Breast epithelium (tissue), 4 donors: ENCODE data around the gene DLK1. TPM values are rescaled to one million over a fixed set of nuclear protein-coding genes. Genes with fewer than 3 reads are reported as not detected.

Source experiments
- DNase-seq, 2 donors: peaks; one replicate each; pipeline ENCODE4 v3.0.0-alpha.2; 2019; ENCODE audit warnings: low spot score in 2 of 2
- H3K27ac ChIP-seq, 2 donors: fragments of 200-600 bp; sonication (generic) in 1 of 2; one replicate each; pipeline ENCODE4 v1.5.1; 2016 to 2019; ENCODE audit warnings: mild to moderate bottlenecking in 1 of 2
- H3K27me3 ChIP-seq, 2 donors: fragments of 200-600 bp; sonication (generic) in 1 of 2; one replicate each; pipeline versions ENCODE4 v1.5.1 to v1.6.0; 2017 to 2019; ENCODE audit warnings: control low read depth in 1 of 2, mild to moderate bottlenecking in 1 of 2
- H3K36me3 ChIP-seq: fragments of 200-600 bp; one replicate; pipeline ENCODE4 v1.5.1; 2019
- H3K4me1 ChIP-seq, 2 donors: fragments of 200-600 bp; sonication (generic); one replicate each; pipeline ENCODE4 v1.5.1; 2016 to 2019; ENCODE audit warnings: control low read depth in 1 of 2
- H3K4me3 ChIP-seq, 3 donors: fragments of 200-600 bp; sonication (generic); 1 replicate in 2 of 3; 2 replicates in 1 of 3; pipeline ENCODE4 v1.5.1; 2016 to 2019; ENCODE audit warnings: mild to moderate bottlenecking in 3 of 3, moderate library complexity in 2 of 3
- H3K9me3 ChIP-seq, 2 donors: fragments of 200-600 bp; sonication (generic) in 1 of 2; one replicate each; pipeline ENCODE4 v1.5.1; 2016 to 2019; ENCODE audit warnings: control low read depth in 1 of 2
- CTCF ChIP-seq, 3 donors: fragments of 450-650 bp; IDR thresholded peaks; one replicate each; pipeline ENCODE4 v1.5.1; 2016 to 2017; ENCODE audit warnings: antibody characterized with exemption in 3 of 3, mild to moderate bottlenecking in 3 of 3, moderate library complexity in 3 of 3
- POLR2A ChIP-seq: fragments of 450-650 bp; IDR thresholded peaks from one replicate; pipeline ENCODE4 v1.6.1; 2016; ENCODE audit warnings: antibody characterized with exemption, mild to moderate bottlenecking, moderate library complexity
- POLR2AphosphoS5 ChIP-seq, 3 donors: sonication (generic); formaldehyde crosslinking; IDR thresholded peaks; one replicate each; pipeline ENCODE4 v1.6.1; 2017; ENCODE audit warnings: antibody characterized with exemption in 3 of 3
- intact Hi-C: fragments of 100-400 bp; cut with DNase I; formaldehyde crosslinking; loops from one replicate; pipeline ENCODE4 v1.15.1; 2023; ENCODE audit warnings: low total_unique reads
- total RNA-seq, 3 donors: library from RNA; depleted of rRNA; stranded (reverse); fragments of >200 nt; gene quantifications; one replicate each; pipeline ENCODE4 v1.1.0, GENCODE V29; 2016

Gene DLK1
- total RNA-seq, 3 donors from 2014 or later = 1.2 to 5.2 TPM; not detected in 1

- no peaks in the 10 kb centered on the region for H3K36me3 ChIP-seq
- TF ChIP-seq POLR2AphosphoS5 (IDR thresholded peaks at IDR 0.05) (no peak), CTCF (IDR thresholded peaks at IDR 0.05) (no peak), POLR2A (no peak)
- H3K27me3 ChIP-seq = peaks cover 0 to 20% of the 10 kb centered on the region in 2 donors
These were observed 16.3 kb upstream of the DLK1 start for GRCh38 chr14:100710391-100710790.

GRCh38 chr14:100710826-100711462 is 15.7 kb upstream of the DLK1 start:
- DNase-seq = no peak
- intact Hi-C loops = no loop called here
- H3K4me1 ChIP-seq = peaks cover 0 to 3% of the 10 kb centered on the region in 2 donors
- TF ChIP-seq POLR2AphosphoS5 (IDR thresholded peaks at IDR 0.05) (no peak), POLR2A (no peak), CTCF (IDR thresholded peaks at IDR 0.05) (no peak)
- no peaks in the 10 kb centered on the region for H3K36me3 ChIP-seq
- no peak overlapping the region for H3K4me3 ChIP-seq
- no peaks in the 10 kb centered on the region for H3K9me3 ChIP-seq
- no peak overlapping the region for H3K27ac ChIP-seq
- peaks cover 0 to 20% of the 10 kb centered on the region in 2 donors for H3K27me3 ChIP-seq

More at GRCh38 chr14:100710391-100710790, 16.3 kb upstream of the DLK1 start:
- intact Hi-C loops = no loop called here
- H3K27ac ChIP-seq = no peak overlapping the region
- no peak for DNase-seq
- peaks cover 0 to 3% of the 10 kb centered on the region in 2 donors for H3K4me1 ChIP-seq
- H3K9me3 ChIP-seq = no peaks in the 10 kb centered on the region
- H3K4me3 ChIP-seq = no peak overlapping the region

- TF ChIP-seq CTCF (IDR thresholded peaks at IDR 0.05) (no peak), POLR2A (no peak), POLR2AphosphoS5 (IDR thresholded peaks at IDR 0.05) (no peak)
- Histone ChIP-seq H3K4me3 (no peak overlapping the region), H3K27me3 (peaks cover 0 to 20% of the 10 kb centered on the region in 2 donors), H3K9me3 (no peaks in the 10 kb centered on the region), H3K4me1 (peaks cover 0 to 3% of the 10 kb centered on the region in 2 donors), H3K27ac (no peak overlapping the region), H3K36me3 (no peaks in the 10 kb centered on the region)
- DNase-seq = no peak
- intact Hi-C loops = no loop called here
These were observed 15.2 kb upstream of the DLK1 start for GRCh38 chr14:100711493-100711892.

- H3K4me1 ChIP-seq = peaks cover 0 to 3% of the 10 kb centered on the region in 2 donors
- H3K36me3 ChIP-seq = no peaks in the 10 kb centered on the region
- DNase-seq = no peak
- intact Hi-C loops = no loop called here
- H3K4me3 ChIP-seq = no peak overlapping the region
- H3K27me3 ChIP-seq = peaks cover 0 to 20% of the 10 kb centered on the region in 2 donors
- no peak overlapping the region for H3K27ac ChIP-seq
- no peaks in the 10 kb centered on the region for H3K9me3 ChIP-seq
- TF ChIP-seq POLR2AphosphoS5 (IDR thresholded peaks at IDR 0.05) (no peak), CTCF (IDR thresholded peaks at IDR 0.05) (no peak), POLR2A (no peak)
These were observed 14.2 kb upstream of the DLK1 start for GRCh38 chr14:100712490-100712889.

GRCh38 chr14:100713705-100714104 is 13.0 kb upstream of the DLK1 start:
- Histone ChIP-seq H3K36me3 (no peaks in the 10 kb centered on the region), H3K9me3 (no peaks in the 10 kb centered on the region), H3K27me3 (peaks cover 0 to 20% of the 10 kb centered on the region in 2 donors), H3K4me3 (no peak overlapping the region), H3K27ac (no peak overlapping the region), H3K4me1 (peaks cover 0 to 3% of the 10 kb centered on the region in 2 donors)
- DNase-seq = no peak
- TF ChIP-seq POLR2AphosphoS5 (IDR thresholded peaks at IDR 0.05) (no peak), POLR2A (no peak), CTCF (IDR thresholded peaks at IDR 0.05) (no peak)
- intact Hi-C loops = no loop called here
